ENCODE measurements around the gene IL31.

The IL31 gene

GRCh38 chr12:122130150-122130549, 43.9 kb downstream of the IL31 start:
- Histone ChIP-seq H3K36me3 (ENCODE audit: control insufficient read depth in 2 of 2, insufficient read depth in 1 of 2, low read length in 2 of 2) (peaks cover 8 to 67% of the 10 kb centered on the region in 2 experiments; a peak in 2 of 3 replicates), H3K9me3 (ENCODE audit: control insufficient read depth, insufficient read depth, low read depth, low read length) (no peaks in the 10 kb centered on the region), H3K27ac (ENCODE audit: extremely low read depth, low read depth, low read length) (no peak overlapping the region), H3K4me1 (ENCODE audit: control insufficient read depth, insufficient read depth, low read length) (no peaks in the 10 kb centered on the region), H3K4me3 (ENCODE audit: low read depth, low read length) (no peak overlapping the region)
- ChIA-PET POLR2A (interaction anchor here (1.1 kb wide), 1 partner anchor 76 kb away, joined by 3 read pairs; no protein-coding TSS in a partner anchor), CTCF (interaction anchor here (0.6 to 2.0 kb wide), 9 partner anchors 14 to 75 kb away, joined by 3 to 12 read pairs (median 4); no protein-coding TSS in a partner anchor)
- TF ChIP-seq, protein P1, sequence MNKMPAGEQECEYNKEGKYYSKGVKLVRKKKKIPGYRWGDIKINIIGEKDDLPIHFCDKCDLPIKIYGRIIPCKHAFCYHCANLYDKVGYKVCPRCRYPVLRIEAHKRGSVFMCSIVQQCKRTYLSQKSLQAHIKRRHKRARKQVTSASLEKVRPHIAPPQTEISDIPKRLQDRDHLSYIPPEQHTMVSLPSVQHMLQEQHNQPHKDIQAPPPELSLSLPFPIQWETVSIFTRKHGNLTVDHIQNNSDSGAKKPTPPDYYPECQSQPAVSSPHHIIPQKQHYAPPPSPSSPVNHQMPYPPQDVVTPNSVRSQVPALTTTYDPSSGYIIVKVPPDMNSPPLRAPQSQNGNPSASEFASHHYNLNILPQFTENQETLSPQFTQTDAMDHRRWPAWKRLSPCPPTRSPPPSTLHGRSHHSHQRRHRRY (tag by site-specific recombination; IDR thresholded peaks at IDR 0.05): no peak
- TF ChIP-seq KLF1 (tag by site-specific recombination; IDR thresholded peaks at IDR 0.05) (no peak), AEBP2 (tag by site-specific recombination; IDR thresholded peaks at IDR 0.05; ENCODE audit: borderline replicate concordance) (no peak), ZEB2 (tag by site-specific recombination; IDR thresholded peaks at IDR 0.05) (no peak), EGR2 (tag by site-specific recombination; IDR thresholded peaks at IDR 0.05; ENCODE audit: low read depth) (0 out of 2 replicates have a peak, but pooled peaks have one; percentile 28), ZFHX2 (tag by site-specific recombination; conservative IDR thresholded peaks at IDR 0.05) (0 out of 2 replicates have a peak, but pooled peaks have one; percentile 15), REPIN1 (tag by site-specific recombination; IDR thresholded peaks at IDR 0.05; ENCODE audit: low read depth) (no peak), PRDM1 (tag by site-specific recombination; IDR thresholded peaks at IDR 0.05) (no peak), ZNF629 (tag by site-specific recombination; IDR thresholded peaks at IDR 0.05) (no peak)

- Histone ChIP-seq H3K9me3 (ENCODE audit: control insufficient read depth, insufficient read depth, low read depth, low read length) (no peaks in the 10 kb centered on the region), H3K36me3 (ENCODE audit: control insufficient read depth in 2 of 2, insufficient read depth in 1 of 2, low read length in 2 of 2) (peaks cover 8 to 63% of the 10 kb centered on the region in 2 experiments; a peak in 2 of 3 replicates), H3K4me3 (ENCODE audit: low read depth, low read length) (no peak overlapping the region), H3K27ac (ENCODE audit: extremely low read depth, low read depth, low read length) (no peak overlapping the region), H3K4me1 (ENCODE audit: control insufficient read depth, insufficient read depth, low read length) (no peaks in the 10 kb centered on the region)
- ChIA-PET POLR2A (no interaction called here), CTCF (interaction anchor here (0.9 to 1.2 kb wide), 3 partner anchors 22 to 75 kb away, joined by 3 to 5 read pairs (median 4); no protein-coding TSS in a partner anchor)
- TF ChIP-seq, protein P2, sequence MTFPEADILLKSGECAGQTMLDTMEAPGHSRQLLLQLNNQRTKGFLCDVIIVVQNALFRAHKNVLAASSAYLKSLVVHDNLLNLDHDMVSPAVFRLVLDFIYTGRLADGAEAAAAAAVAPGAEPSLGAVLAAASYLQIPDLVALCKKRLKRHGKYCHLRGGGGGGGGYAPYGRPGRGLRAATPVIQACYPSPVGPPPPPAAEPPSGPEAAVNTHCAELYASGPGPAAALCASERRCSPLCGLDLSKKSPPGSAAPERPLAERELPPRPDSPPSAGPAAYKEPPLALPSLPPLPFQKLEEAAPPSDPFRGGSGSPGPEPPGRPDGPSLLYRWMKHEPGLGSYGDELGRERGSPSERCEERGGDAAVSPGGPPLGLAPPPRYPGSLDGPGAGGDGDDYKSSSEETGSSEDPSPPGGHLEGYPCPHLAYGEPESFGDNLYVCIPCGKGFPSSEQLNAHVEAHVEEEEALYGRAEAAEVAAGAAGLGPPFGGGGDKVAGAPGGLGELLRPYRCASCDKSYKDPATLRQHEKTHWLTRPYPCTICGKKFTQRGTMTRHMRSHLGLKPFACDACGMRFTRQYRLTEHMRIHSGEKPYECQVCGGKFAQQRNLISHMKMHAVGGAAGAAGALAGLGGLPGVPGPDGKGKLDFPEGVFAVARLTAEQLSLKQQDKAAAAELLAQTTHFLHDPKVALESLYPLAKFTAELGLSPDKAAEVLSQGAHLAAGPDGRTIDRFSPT (tag by site-specific recombination; IDR thresholded peaks at IDR 0.05): no peak
- TF ChIP-seq ZNF335 (tag by site-specific recombination; conservative IDR thresholded peaks at IDR 0.05) (no peak), ZNF174 (tag by site-specific recombination; IDR thresholded peaks at IDR 0.05) (no peak), ZXDB (tag by site-specific recombination; IDR thresholded peaks at IDR 0.05) (no peak), ZNF623 (tag by site-specific recombination; IDR thresholded peaks at IDR 0.05) (no peak), ZNF114 (tag by site-specific recombination; IDR thresholded peaks at IDR 0.05) (no peak), ZNF777 (tag by site-specific recombination; IDR thresholded peaks at IDR 0.05; ENCODE audit: borderline replicate concordance) (no peak), ZSCAN23 (tag by site-specific recombination; IDR thresholded peaks at IDR 0.05) (no peak), IKZF3 (tag by site-specific recombination; IDR thresholded peaks at IDR 0.05) (no peak), ZNF175 (tag by site-specific recombination; IDR thresholded peaks at IDR 0.05) (no peak), ZNF785 (tag by site-specific recombination; IDR thresholded peaks at IDR 0.05) (no peak), ZBTB17 (tag by site-specific recombination; IDR thresholded peaks at IDR 0.05) (no peak)
Measured at GRCh38 chr12:122129131-122129530, 44.9 kb downstream of the IL31 start.
